Stomach (tissue), 4 donors: ENCODE data around the gene COPS2.

ENCODE experiments used
- EP300 ChIP-seq: sonication (generic); formaldehyde crosslinking; IDR thresholded peaks from one replicate; pipeline ENCODE4 v1.6.1; 2017; ENCODE audit warnings: antibody characterized with exemption
- POLR2A ChIP-seq, 4 donors: fragments of 450-650 bp; IDR thresholded peaks; one replicate each; pipeline ENCODE4 v1.6.1; 2016; ENCODE audit warnings: antibody characterized with exemption in 4 of 4, control low read depth in 2 of 4, mild to moderate bottlenecking in 1 of 4, moderate library complexity in 1 of 4
- TF ChIP-seq, protein P1 (sequence below), 7 experiments: fragments of 450-650 bp in 4 of 7; fragments of 200-600 bp in 3 of 7; sonication (generic) in 3 of 7; IDR thresholded peaks; one replicate each; pipeline ENCODE4 v1.5.1; 2016 to 2019; ENCODE audit warnings: antibody characterized with exemption in 7 of 7, control low read depth in 2 of 7, mild to moderate bottlenecking in 1 of 7

DNA sequence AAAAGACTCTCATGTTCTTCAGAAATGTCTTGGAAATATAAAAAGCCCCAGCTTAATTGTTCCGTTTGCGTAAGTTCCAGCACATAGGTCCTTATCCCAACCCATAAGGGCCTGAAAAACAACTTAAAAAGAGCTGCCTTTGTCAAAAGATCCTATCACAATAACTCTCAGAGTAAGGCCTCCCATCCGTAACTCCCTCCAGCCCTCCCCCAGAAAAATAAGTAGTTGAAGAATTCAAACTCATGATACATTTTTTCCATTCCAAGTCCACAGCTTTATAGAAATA is 71.2 kb downstream of the COPS2 start:
- TF ChIP-seq, protein P1, sequence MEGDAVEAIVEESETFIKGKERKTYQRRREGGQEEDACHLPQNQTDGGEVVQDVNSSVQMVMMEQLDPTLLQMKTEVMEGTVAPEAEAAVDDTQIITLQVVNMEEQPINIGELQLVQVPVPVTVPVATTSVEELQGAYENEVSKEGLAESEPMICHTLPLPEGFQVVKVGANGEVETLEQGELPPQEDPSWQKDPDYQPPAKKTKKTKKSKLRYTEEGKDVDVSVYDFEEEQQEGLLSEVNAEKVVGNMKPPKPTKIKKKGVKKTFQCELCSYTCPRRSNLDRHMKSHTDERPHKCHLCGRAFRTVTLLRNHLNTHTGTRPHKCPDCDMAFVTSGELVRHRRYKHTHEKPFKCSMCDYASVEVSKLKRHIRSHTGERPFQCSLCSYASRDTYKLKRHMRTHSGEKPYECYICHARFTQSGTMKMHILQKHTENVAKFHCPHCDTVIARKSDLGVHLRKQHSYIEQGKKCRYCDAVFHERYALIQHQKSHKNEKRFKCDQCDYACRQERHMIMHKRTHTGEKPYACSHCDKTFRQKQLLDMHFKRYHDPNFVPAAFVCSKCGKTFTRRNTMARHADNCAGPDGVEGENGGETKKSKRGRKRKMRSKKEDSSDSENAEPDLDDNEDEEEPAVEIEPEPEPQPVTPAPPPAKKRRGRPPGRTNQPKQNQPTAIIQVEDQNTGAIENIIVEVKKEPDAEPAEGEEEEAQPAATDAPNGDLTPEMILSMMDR (IDR thresholded peaks at IDR 0.05): no peak
- no peak for TF ChIP-seq EP300
- TF ChIP-seq POLR2A (IDR thresholded peaks at IDR 0.05): no peak
